ENCODE measurements around the gene STAB1.

- no peak for TF ChIP-seq CTCF (IDR thresholded peaks at IDR 0.05)
- no peak for TF ChIP-seq EP300 (IDR thresholded peaks at IDR 0.05)
These were observed 31.7 kb upstream of the STAB1 start for GRCh38 chr3:52463416-52463815.
